GM21825 (cell line): Measurements from ENCODE around the gene MACROD1.

Experiments
- ATAC-seq: cut with Tn5 transposase; IDR thresholded peaks from one replicate; pipeline ENCODE4 v1.9.1; 2021; ENCODE audit warnings: mild to moderate bottlenecking, moderate library complexity; ENCODE audit not compliant: unreplicated experiment

The MACROD1 gene

GRCh38 chr11:64114231-64114630, 51.7 kb downstream of the MACROD1 start:
- no peak for ATAC-seq

GRCh38 chr11:64113462-64113780, 52.5 kb downstream of the MACROD1 start:
- ATAC-seq = no peak

- ATAC-seq = no peak
Observed at GRCh38 chr11:64112771-64113461, 53.0 kb downstream of the MACROD1 start.

- no peak for ATAC-seq
Observed at GRCh38 chr11:64110465-64111375, 55.2 kb downstream of the MACROD1 start.

- ATAC-seq = no peak
Observed at GRCh38 chr11:64109332-64109731, 56.6 kb downstream of the MACROD1 start.

- no peak for ATAC-seq
Observed at GRCh38 chr11:64107303-64107702, 58.6 kb downstream of the MACROD1 start.

GRCh38 chr11:64104632-64105031, 61.3 kb downstream of the MACROD1 start:
- ATAC-seq = no peak

- no peak for ATAC-seq
Observed at GRCh38 chr11:64103277-64103985, 62.5 kb downstream of the MACROD1 start.

- ATAC-seq = no peak
Observed at GRCh38 chr11:64102005-64102738, 63.7 kb downstream of the MACROD1 start.

- no peak for ATAC-seq
Observed at GRCh38 chr11:64101461-64101860, 64.5 kb downstream of the MACROD1 start.

- ATAC-seq = no peak
Observed at GRCh38 chr11:64100782-64101353, 65.0 kb downstream of the MACROD1 start.

GRCh38 chr11:64100360-64100759, 65.6 kb downstream of the MACROD1 start:
- ATAC-seq = no peak

GRCh38 chr11:64099436-64099835, 66.5 kb downstream of the MACROD1 start:
- no peak for ATAC-seq

- no peak for ATAC-seq
Observed at GRCh38 chr11:64098318-64098831, 67.5 kb downstream of the MACROD1 start.

- no peak for ATAC-seq
Observed at GRCh38 chr11:64097468-64098317, 68.2 kb downstream of the MACROD1 start.

GRCh38 chr11:64096835-64097234, 69.1 kb downstream of the MACROD1 start:
- ATAC-seq = no peak

- no peak for ATAC-seq
Observed at GRCh38 chr11:64095949-64096348, 70.0 kb downstream of the MACROD1 start.

- no peak for ATAC-seq
Observed at GRCh38 chr11:64095273-64095817, 70.6 kb downstream of the MACROD1 start.
